ENCODE data around the gene COL4A2. TPM values are rescaled to one million over a fixed set of nuclear protein-coding genes. Genes with fewer than 3 reads are reported as not detected.

The COL4A2 gene
- total RNA-seq, 1 experiment from 2014 or later, result 74.5 TPM

DNA sequence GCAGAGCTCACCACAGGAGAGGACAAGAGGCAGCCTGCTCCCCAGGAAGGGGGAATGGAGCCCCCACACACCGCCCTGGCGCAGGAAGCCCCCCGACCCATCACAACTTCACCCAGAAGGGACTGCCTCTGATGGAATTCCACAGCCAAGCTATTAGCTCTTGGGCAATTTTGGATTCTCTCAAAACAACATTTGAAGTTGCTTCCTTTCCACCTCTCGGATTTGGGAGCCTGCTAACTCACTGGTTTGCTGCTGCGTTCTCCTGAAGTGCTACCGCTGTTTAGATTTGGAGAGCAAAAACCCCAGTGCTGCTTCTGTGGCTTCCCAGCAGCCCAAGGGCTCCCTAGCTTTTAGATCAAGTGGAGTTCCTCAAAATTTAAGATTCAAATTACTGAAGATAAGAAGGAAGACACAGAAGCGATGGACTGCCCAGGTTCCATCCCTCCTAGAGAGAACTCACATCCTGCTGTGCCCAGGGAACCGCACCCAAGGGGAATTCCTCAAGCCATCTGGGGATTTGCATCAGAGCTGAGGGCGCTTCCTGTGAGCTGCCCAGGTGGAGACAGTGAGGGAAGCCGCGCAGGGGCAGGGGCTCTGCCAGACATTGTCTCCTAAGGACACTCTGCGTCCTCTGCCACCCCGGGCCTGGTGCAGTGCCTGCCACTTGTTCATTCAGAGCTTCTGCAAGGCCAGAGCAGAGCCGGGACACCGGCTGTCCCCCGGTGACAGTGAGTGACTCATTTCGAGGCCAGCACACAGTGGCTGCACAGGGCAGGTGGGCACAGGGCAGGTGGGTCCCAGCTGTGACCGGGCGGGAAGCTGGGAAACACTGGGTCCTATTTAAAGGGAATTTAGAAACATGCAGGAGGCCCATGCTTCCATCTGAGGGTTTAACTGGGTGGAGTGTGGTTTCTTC lies 45.7 kb upstream of the COL4A2 start:
- BruUV-seq (replicated peaks), result no TSS peak
- no peak overlapping the region for H3K9ac ChIP-seq (ENCODE audit: low read length)
- intact Hi-C loops (cut with micrococcal nuclease), result no loop called here
- ChIA-PET CTCF (no interaction called here), POLR2A (ENCODE audit: unreplicated experiment) (no interaction called here)
- no peak overlapping the region for H3K27ac ChIP-seq (ENCODE audit: low read length)
- ATAC-seq (no peak), DNase-seq (no peak)
- no peak overlapping the region for H3K4me3 ChIP-seq (ENCODE audit: low read length)
- H3K4me2 ChIP-seq (ENCODE audit: low read length), result no peak overlapping the region
- H4K20me1 ChIP-seq (ENCODE audit: low read length), result no peaks in the 10 kb centered on the region
- H3K36me3 ChIP-seq (ENCODE audit: low read depth, low read length), result no peaks in the 10 kb centered on the region
- H3F3A ChIP-seq (ENCODE audit: low read length, unreplicated experiment), result no peaks in the 10 kb centered on the region
- H2AFZ ChIP-seq (ENCODE audit: low read length), result no peak overlapping the region
- no peaks in the 10 kb centered on the region for H3K9me3 ChIP-seq (ENCODE audit: low read length)
- H3K27me3 ChIP-seq (ENCODE audit: low read length), result no peaks in the 10 kb centered on the region
- TF ChIP-seq, protein P1, sequence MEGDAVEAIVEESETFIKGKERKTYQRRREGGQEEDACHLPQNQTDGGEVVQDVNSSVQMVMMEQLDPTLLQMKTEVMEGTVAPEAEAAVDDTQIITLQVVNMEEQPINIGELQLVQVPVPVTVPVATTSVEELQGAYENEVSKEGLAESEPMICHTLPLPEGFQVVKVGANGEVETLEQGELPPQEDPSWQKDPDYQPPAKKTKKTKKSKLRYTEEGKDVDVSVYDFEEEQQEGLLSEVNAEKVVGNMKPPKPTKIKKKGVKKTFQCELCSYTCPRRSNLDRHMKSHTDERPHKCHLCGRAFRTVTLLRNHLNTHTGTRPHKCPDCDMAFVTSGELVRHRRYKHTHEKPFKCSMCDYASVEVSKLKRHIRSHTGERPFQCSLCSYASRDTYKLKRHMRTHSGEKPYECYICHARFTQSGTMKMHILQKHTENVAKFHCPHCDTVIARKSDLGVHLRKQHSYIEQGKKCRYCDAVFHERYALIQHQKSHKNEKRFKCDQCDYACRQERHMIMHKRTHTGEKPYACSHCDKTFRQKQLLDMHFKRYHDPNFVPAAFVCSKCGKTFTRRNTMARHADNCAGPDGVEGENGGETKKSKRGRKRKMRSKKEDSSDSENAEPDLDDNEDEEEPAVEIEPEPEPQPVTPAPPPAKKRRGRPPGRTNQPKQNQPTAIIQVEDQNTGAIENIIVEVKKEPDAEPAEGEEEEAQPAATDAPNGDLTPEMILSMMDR (conservative IDR thresholded peaks at IDR 0.05; ENCODE audit: low read depth, low read length), result no peak
- no peak for TF ChIP-seq EZH2phosphoT487 (IDR thresholded peaks at IDR 0.05; ENCODE audit: borderline replicate concordance, low read length)
- no peak for TF ChIP-seq EZH2 (IDR thresholded peaks at IDR 0.05; ENCODE audit: low read length, unreplicated experiment)
- H3K4me1 ChIP-seq (ENCODE audit: insufficient read depth, low read length), result peaks cover 10% of the 10 kb centered on the region
- no peaks in the 10 kb centered on the region for H3K79me2 ChIP-seq (ENCODE audit: low read length)
- H3K9me2 ChIP-seq (replicated peaks; ENCODE audit: low read length), result no peaks in the 10 kb centered on the region

DNA sequence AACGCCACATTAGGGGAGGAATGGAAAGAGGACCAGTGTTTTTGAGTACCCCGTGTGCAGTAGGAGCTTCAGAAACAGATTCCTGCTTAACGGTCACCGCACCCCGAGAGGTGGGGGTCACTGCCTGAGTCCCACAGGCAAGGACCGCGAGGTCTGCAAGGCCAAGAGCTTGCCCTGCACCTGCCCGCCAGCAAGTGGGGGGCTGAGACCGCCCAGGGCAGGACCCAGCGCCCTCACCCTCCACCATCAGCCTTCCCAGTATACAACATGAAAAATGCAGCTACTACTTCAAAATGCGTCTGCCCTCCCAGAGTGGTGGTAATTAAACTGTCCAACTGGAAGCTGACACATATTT lies 45.0 kb upstream of the COL4A2 start:
- Histone ChIP-seq H3F3A (ENCODE audit: low read length, unreplicated experiment) (no peaks in the 10 kb centered on the region), H3K4me1 (ENCODE audit: insufficient read depth, low read length) (peaks cover 10% of the 10 kb centered on the region), H3K79me2 (ENCODE audit: low read length) (no peaks in the 10 kb centered on the region), H3K27ac (ENCODE audit: low read length) (no peak overlapping the region), H4K20me1 (ENCODE audit: low read length) (no peaks in the 10 kb centered on the region), H3K9ac (ENCODE audit: low read length) (no peak overlapping the region), H3K27me3 (ENCODE audit: low read length) (no peaks in the 10 kb centered on the region), H3K4me3 (ENCODE audit: low read length) (no peak overlapping the region), H3K36me3 (ENCODE audit: low read depth, low read length) (no peaks in the 10 kb centered on the region), H3K9me3 (ENCODE audit: low read length) (no peaks in the 10 kb centered on the region), H3K9me2 (replicated peaks; ENCODE audit: low read length) (no peaks in the 10 kb centered on the region), H3K4me2 (ENCODE audit: low read length) (no peak overlapping the region), H2AFZ (ENCODE audit: low read length) (no peak overlapping the region)
- CTCF ChIA-PET, result no interaction called here
- DNase-seq (no peak), ATAC-seq (no peak)
- TF ChIP-seq, protein P1 (conservative IDR thresholded peaks at IDR 0.05; ENCODE audit: low read depth, low read length), result no peak
- TF ChIP-seq EZH2phosphoT487 (IDR thresholded peaks at IDR 0.05; ENCODE audit: borderline replicate concordance, low read length), result no peak
- TF ChIP-seq EZH2 (IDR thresholded peaks at IDR 0.05; ENCODE audit: low read length, unreplicated experiment), result no peak
- POLR2A ChIA-PET (ENCODE audit: unreplicated experiment), result no interaction called here
- no TSS peak for BruUV-seq (replicated peaks)
- intact Hi-C loops (cut with micrococcal nuclease), result no loop called here
